Measurements from ENCODE around the gene VSX2. TPM values are rescaled to one million over a fixed set of nuclear protein-coding genes. Genes with fewer than 3 reads are reported as not detected.

The VSX2 gene
- total RNA-seq, 1 donor from 2014 or later = not detected

Other genes starting within 250 kb of the VSX2 start
- 5.6 TPM for gene ENTPD5, start 220.2 kb upstream of the VSX2 start, total RNA-seq
- 2.3 TPM for gene BBOF1, start 220.1 kb upstream of the VSX2 start, total RNA-seq
- 56.9 TPM for gene ALDH6A1, start 155.0 kb upstream of the VSX2 start, total RNA-seq
- 5.6 TPM for gene LIN52, start 154.5 kb upstream of the VSX2 start, total RNA-seq
- gene ABCD4, start 63.5 kb downstream of the VSX2 start, total RNA-seq = 22.1 TPM
- gene VRTN, start 109.0 kb downstream of the VSX2 start, total RNA-seq = not detected
- gene SYNDIG1L, start 186.8 kb downstream of the VSX2 start, total RNA-seq = not detected

All from Right ventricle myocardium superior (tissue), 1 donor.